GM15510 (cell line): ENCODE results near the gene CIAO3.

Source experiments
- POLR2A ChIP-seq: IDR thresholded peaks from 3 replicates; pipeline ENCODE4 v1.6.1; 2011; ENCODE audit warnings: borderline replicate concordance; ENCODE audit not compliant: insufficient read length; ENCODE audit errors: extremely low read depth

Gene CIAO3

GRCh38 chr16:750485-750884, 9.7 kb upstream of the CIAO3 start:
- no peak for TF ChIP-seq POLR2A

- TF ChIP-seq POLR2A, result no peak
These were observed 8.2 kb upstream of the CIAO3 start for GRCh38 chr16:749010-749409.

- TF ChIP-seq POLR2A, result no peak
These were observed 7.4 kb upstream of the CIAO3 start for GRCh38 chr16:747978-748746.

- no peak for TF ChIP-seq POLR2A
These were observed 5.8 kb upstream of the CIAO3 start for GRCh38 chr16:746637-747036.

GRCh38 chr16:745739-746138, 4.9 kb upstream of the CIAO3 start:
- no peak for TF ChIP-seq POLR2A

GRCh38 chr16:743794-744500, 3.1 kb upstream of the CIAO3 start:
- TF ChIP-seq POLR2A, result no peak

GRCh38 chr16:741986-742629, 1.3 kb upstream of the CIAO3 start:
- no peak for TF ChIP-seq POLR2A

- TF ChIP-seq POLR2A, result no peak
These were observed 386 bp downstream of the CIAO3 start for GRCh38 chr16:740459-740763.

- no peak for TF ChIP-seq POLR2A
These were observed 988 bp downstream of the CIAO3 start for GRCh38 chr16:739560-740458.

GRCh38 chr16:736936-737481, 3.8 kb downstream of the CIAO3 start:
- TF ChIP-seq POLR2A, result no peak

- TF ChIP-seq POLR2A, result no peak
These were observed 4.8 kb downstream of the CIAO3 start for GRCh38 chr16:735982-736453.

- no peak for TF ChIP-seq POLR2A
These were observed 5.6 kb downstream of the CIAO3 start for GRCh38 chr16:734981-735881.

- no peak for TF ChIP-seq POLR2A
These were observed 6.4 kb downstream of the CIAO3 start for GRCh38 chr16:734208-734980.
